Tibial nerve (tissue), 4 donors: ENCODE results near the gene SH3RF2.

Source experiments
- EP300 ChIP-seq, 2 donors: sonication (generic); formaldehyde crosslinking; IDR thresholded peaks; one replicate each; pipeline ENCODE4 v1.6.1; 2017; ENCODE audit warnings: antibody characterized with exemption in 2 of 2, mild to moderate bottlenecking in 1 of 2
- POLR2A ChIP-seq, 2 donors: fragments of 450-650 bp; IDR thresholded peaks; one replicate each; pipeline ENCODE4 v1.6.1; 2017; ENCODE audit warnings: antibody characterized with exemption in 2 of 2, mild to moderate bottlenecking in 2 of 2, moderate library complexity in 2 of 2
- TF ChIP-seq, protein P1 (sequence below), 5 experiments: fragments of 200-600 bp in 3 of 5; fragments of 450-650 bp in 2 of 5; sonication (generic) in 3 of 5; IDR thresholded peaks; one replicate each; pipeline ENCODE4 v1.5.1; 2016 to 2019; ENCODE audit warnings: antibody characterized with exemption in 5 of 5, mild to moderate bottlenecking in 3 of 5, moderate library complexity in 2 of 5

- TF ChIP-seq, protein P1, sequence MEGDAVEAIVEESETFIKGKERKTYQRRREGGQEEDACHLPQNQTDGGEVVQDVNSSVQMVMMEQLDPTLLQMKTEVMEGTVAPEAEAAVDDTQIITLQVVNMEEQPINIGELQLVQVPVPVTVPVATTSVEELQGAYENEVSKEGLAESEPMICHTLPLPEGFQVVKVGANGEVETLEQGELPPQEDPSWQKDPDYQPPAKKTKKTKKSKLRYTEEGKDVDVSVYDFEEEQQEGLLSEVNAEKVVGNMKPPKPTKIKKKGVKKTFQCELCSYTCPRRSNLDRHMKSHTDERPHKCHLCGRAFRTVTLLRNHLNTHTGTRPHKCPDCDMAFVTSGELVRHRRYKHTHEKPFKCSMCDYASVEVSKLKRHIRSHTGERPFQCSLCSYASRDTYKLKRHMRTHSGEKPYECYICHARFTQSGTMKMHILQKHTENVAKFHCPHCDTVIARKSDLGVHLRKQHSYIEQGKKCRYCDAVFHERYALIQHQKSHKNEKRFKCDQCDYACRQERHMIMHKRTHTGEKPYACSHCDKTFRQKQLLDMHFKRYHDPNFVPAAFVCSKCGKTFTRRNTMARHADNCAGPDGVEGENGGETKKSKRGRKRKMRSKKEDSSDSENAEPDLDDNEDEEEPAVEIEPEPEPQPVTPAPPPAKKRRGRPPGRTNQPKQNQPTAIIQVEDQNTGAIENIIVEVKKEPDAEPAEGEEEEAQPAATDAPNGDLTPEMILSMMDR (IDR thresholded peaks at IDR 0.05) = no peak
- TF ChIP-seq POLR2A (IDR thresholded peaks at IDR 0.05) (no peak), EP300 (IDR thresholded peaks at IDR 0.05) (no peak)
Measured at GRCh38 chr5:145945620-145946111, 9.3 kb downstream of the SH3RF2 start.
